WTC11 (cell line): ENCODE measurements around the gene ATP2B3.

Experiments
- AFF4 ChIP-seq: sonication (generic); formaldehyde crosslinking; IDR thresholded peaks from 2 replicates; pipeline ENCODE4 v1.8.1; 2023; ENCODE audit warnings: mild to moderate bottlenecking, missing genetic modification reagents, borderline replicate concordance
- ELF4 ChIP-seq: sonication (generic); formaldehyde crosslinking; IDR thresholded peaks from 2 replicates; pipeline ENCODE4 v1.8.1; 2022; ENCODE audit warnings: low read depth, mild to moderate bottlenecking, moderate library complexity, missing genetic modification reagents
- USF2 ChIP-seq: sonication (generic); formaldehyde crosslinking; IDR thresholded peaks from 2 replicates; pipeline ENCODE4 v1.8.1; 2023; ENCODE audit warnings: mild to moderate bottlenecking, missing genetic modification reagents, moderate library complexity
- TF ChIP-seq, protein P1 (sequence below): fragments of 200-600 bp; IDR thresholded peaks from 2 replicates; pipeline ENCODE4 v1.8.0; 2022; ENCODE audit warnings: antibody characterized with exemption

- TF ChIP-seq, protein P1, sequence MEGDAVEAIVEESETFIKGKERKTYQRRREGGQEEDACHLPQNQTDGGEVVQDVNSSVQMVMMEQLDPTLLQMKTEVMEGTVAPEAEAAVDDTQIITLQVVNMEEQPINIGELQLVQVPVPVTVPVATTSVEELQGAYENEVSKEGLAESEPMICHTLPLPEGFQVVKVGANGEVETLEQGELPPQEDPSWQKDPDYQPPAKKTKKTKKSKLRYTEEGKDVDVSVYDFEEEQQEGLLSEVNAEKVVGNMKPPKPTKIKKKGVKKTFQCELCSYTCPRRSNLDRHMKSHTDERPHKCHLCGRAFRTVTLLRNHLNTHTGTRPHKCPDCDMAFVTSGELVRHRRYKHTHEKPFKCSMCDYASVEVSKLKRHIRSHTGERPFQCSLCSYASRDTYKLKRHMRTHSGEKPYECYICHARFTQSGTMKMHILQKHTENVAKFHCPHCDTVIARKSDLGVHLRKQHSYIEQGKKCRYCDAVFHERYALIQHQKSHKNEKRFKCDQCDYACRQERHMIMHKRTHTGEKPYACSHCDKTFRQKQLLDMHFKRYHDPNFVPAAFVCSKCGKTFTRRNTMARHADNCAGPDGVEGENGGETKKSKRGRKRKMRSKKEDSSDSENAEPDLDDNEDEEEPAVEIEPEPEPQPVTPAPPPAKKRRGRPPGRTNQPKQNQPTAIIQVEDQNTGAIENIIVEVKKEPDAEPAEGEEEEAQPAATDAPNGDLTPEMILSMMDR: no peak
- TF ChIP-seq USF2 (CRISPR knock-in tag) (no peak), AFF4 (CRISPR knock-in tag) (no peak), ELF4 (CRISPR knock-in tag) (no peak)
Measured at GRCh38 chrX:153520287-153520917, 3.0 kb downstream of the ATP2B3 start.
